Fibroblast of lung (primary cell): ENCODE data around the gene PGK2. TPM values are rescaled to one million over a fixed set of nuclear protein-coding genes. Genes with fewer than 3 reads are reported as not detected.
"Not testable (repeated sequence)": the region's sequence is repeated elsewhere in the genome, so short reads cannot be mapped to it uniquely, and the experiment has no call there.

Experiments used
- DNase-seq, 2 donors: peaks; one replicate each; pipeline versions ENCODE4 v3.0.0 to v3.0.0-alpha.2; 2010; ENCODE audit warnings: low read depth in 2 of 2
- H2AFZ ChIP-seq: 2 replicates; pipeline ENCODE4 v1.5.1; 2012; ENCODE audit warnings: low read length, control low read depth, inconsistent platforms
- H3K27ac ChIP-seq: 2 replicates; pipeline ENCODE4 v1.5.1; 2011; ENCODE audit warnings: low read length, control low read depth; ENCODE audit not compliant: insufficient read depth
- H3K27me3 ChIP-seq: 2 replicates; pipeline ENCODE4 v1.5.1; 2011; ENCODE audit warnings: mild to moderate bottlenecking, low read length; ENCODE audit not compliant: control insufficient read depth, insufficient read depth
- H3K36me3 ChIP-seq: 2 replicates; pipeline ENCODE4 v1.5.1; 2011; ENCODE audit warnings: low read length; ENCODE audit not compliant: control insufficient read depth, insufficient read depth
- H3K4me1 ChIP-seq: 2 replicates; pipeline ENCODE4 v1.5.1; 2011; ENCODE audit warnings: low read length; ENCODE audit not compliant: control insufficient read depth, insufficient read depth; ENCODE audit errors: extremely low read depth
- H3K4me2 ChIP-seq: 2 replicates; pipeline ENCODE4 v1.5.1; 2011; ENCODE audit warnings: low read length, control low read depth; ENCODE audit not compliant: insufficient read depth; ENCODE audit errors: extremely low read depth
- H3K4me3 ChIP-seq, 4 experiments: fragments of 200-600 bp in 1 of 4; sonication (generic) in 1 of 4; replicated peaks in 1 of 4; 2 replicates each; pipeline ENCODE4 v1.5.1; 2011 to 2016; ENCODE audit warnings: low read length in 4 of 4, low read depth in 3 of 4, mild to moderate bottlenecking in 3 of 4, control low read depth in 2 of 4, inconsistent platforms in 1 of 4, mixed read lengths in 1 of 4; ENCODE audit not compliant: insufficient read depth in 1 of 4; ENCODE audit errors: control extremely low read depth in 1 of 4
- H3K79me2 ChIP-seq: 2 replicates; pipeline ENCODE4 v1.5.1; 2012; ENCODE audit warnings: mild to moderate bottlenecking, low read length, inconsistent platforms; ENCODE audit not compliant: control insufficient read depth, insufficient read depth
- H3K9ac ChIP-seq: 2 replicates; pipeline ENCODE4 v1.5.1; 2011; ENCODE audit warnings: mild to moderate bottlenecking, low read length, control low read depth; ENCODE audit not compliant: insufficient read depth
- H3K9me3 ChIP-seq: 2 replicates; pipeline ENCODE4 v1.5.1; 2012; ENCODE audit warnings: low read depth, low read length; ENCODE audit not compliant: control insufficient read depth, insufficient read depth
- H4K20me1 ChIP-seq: 2 replicates; pipeline ENCODE4 v1.5.1; 2011; ENCODE audit warnings: low read length; ENCODE audit not compliant: control insufficient read depth, insufficient read depth; ENCODE audit errors: extremely low read depth
- CTCF ChIP-seq, 2 donors: IDR thresholded peaks in 1 of 2; conservative IDR thresholded peaks in 1 of 2; 1 replicate in 1 of 2; 2 replicates in 1 of 2; pipeline ENCODE4 v1.5.1; 2011 to 2012; ENCODE audit warnings: low read length in 2 of 2, control low read depth in 1 of 2, inconsistent platforms in 1 of 2, low read depth in 1 of 2, mild to moderate bottlenecking in 1 of 2
- EZH2 ChIP-seq: IDR thresholded peaks from 2 replicates; pipeline ENCODE4 v1.5.1; 2012; ENCODE audit warnings: low read length, control low read depth, mild to moderate bottlenecking; ENCODE audit errors: missing control alignments
- polyA plus RNA-seq, 2 donors: library from polyadenylated mRNA; depleted of rRNA in 1 of 2; stranded (reverse) in 1 of 2; unstranded in 1 of 2; fragments of >200 nt; gene quantifications; 2 replicates each; pipeline ENCODE4 v1.2.1, GENCODE V29; 2011 to 2012; ENCODE audit warnings: missing spikeins in 1 of 2
- total RNA-seq: library from RNA; depleted of rRNA; stranded (reverse); fragments of >200 nt; gene quantifications from 2 replicates; pipeline ENCODE4 v1.2.1, GENCODE V29; 2014

The PGK2 gene
- total and polyA plus RNA-seq, 2 donors (not counting 1 experiment from before 2014, with no cell fraction given), result not detected

GRCh38 chr6:49799090-49799489 is 12.0 kb upstream of the PGK2 start:
- Histone ChIP-seq H3K4me2 (no peak overlapping the region), H3K9me3 (no peaks in the 10 kb centered on the region), H3K4me1 (no peaks in the 10 kb centered on the region), H2AFZ (no peak overlapping the region), H3K4me3 (no peak overlapping the region), H3K36me3 (no peaks in the 10 kb centered on the region), H3K27me3 (no peaks in the 10 kb centered on the region), H4K20me1 (no peaks in the 10 kb centered on the region), H3K79me2 (no peaks in the 10 kb centered on the region), H3K9ac (no peak overlapping the region), H3K27ac (no peak overlapping the region)
- no peak for DNase-seq
- no peak for TF ChIP-seq EZH2
- no peak for TF ChIP-seq CTCF (conservative IDR thresholded peaks at IDR 0.05 in 1 of 2, IDR thresholded peaks at IDR 0.05 in 1 of 2; ENCODE audit: low read depth in 1 of 2, low read length in 2 of 2)

- H3K9ac ChIP-seq, H3K36me3 ChIP-seq, H3K4me2 ChIP-seq, H3K4me1 ChIP-seq, H3K79me2 ChIP-seq, H3K27me3 ChIP-seq, DNase-seq, H3K27ac ChIP-seq, H2AFZ ChIP-seq, H4K20me1 ChIP-seq, H3K9me3 ChIP-seq, H3K4me3 ChIP-seq: not testable (repeated sequence)
These were observed 9.9 kb upstream of the PGK2 start for GRCh38 chr6:49796842-49797455.

GRCh38 chr6:49790341-49790740 is 3.3 kb upstream of the PGK2 start:
- H2AFZ ChIP-seq, result no peak overlapping the region
- no peak overlapping the region for H3K4me3 ChIP-seq
- no peaks in the 10 kb centered on the region for H3K36me3 ChIP-seq
- no peaks in the 10 kb centered on the region for H3K79me2 ChIP-seq
- no peak overlapping the region for H3K27ac ChIP-seq
- no peaks in the 10 kb centered on the region for H4K20me1 ChIP-seq
- TF ChIP-seq EZH2, result no peak
- TF ChIP-seq CTCF (conservative IDR thresholded peaks at IDR 0.05 in 1 of 2, IDR thresholded peaks at IDR 0.05 in 1 of 2; ENCODE audit: low read depth in 1 of 2, low read length in 2 of 2), result no peak
- no peaks in the 10 kb centered on the region for H3K27me3 ChIP-seq
- H3K9me3 ChIP-seq, result no peaks in the 10 kb centered on the region
- H3K4me2 ChIP-seq, result no peak overlapping the region
- no peak overlapping the region for H3K9ac ChIP-seq
- no peak for DNase-seq
- H3K4me1 ChIP-seq, result no peaks in the 10 kb centered on the region
